Femur (tissue), 1 donor: ENCODE results near the gene ADGRB2.

Experiments
- DNase-seq: peaks from one replicate; pipeline ENCODE4 v3.0.0-alpha.2; 2017

Gene ADGRB2

GRCh38 chr1:31763671-31764311 lies 349 bp downstream of the ADGRB2 start:
- no peak for DNase-seq

GRCh38 chr1:31762726-31763670 lies 1.1 kb downstream of the ADGRB2 start:
- DNase-seq: peak; percentile 81

DNA sequence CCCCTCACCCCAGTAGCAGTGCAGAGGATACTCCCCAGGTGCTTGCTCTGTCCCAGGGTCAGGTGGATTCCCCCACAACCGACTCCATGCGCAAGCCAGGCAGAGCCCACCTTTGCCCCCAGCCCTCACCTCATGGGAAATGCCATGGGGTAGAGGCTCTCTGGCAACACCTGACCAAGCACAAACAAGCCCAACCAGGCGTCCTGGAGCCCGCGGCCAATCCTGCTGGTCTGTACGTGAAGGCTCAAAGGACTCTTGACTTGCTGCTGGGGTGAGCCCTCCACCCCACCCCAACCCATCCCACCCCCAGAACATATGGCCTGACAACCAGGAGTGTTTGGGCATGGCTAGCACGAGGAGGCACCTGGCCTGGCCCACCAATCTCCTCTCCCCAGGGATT lies 1.8 kb downstream of the ADGRB2 start:
- DNase-seq: no peak

DNA sequence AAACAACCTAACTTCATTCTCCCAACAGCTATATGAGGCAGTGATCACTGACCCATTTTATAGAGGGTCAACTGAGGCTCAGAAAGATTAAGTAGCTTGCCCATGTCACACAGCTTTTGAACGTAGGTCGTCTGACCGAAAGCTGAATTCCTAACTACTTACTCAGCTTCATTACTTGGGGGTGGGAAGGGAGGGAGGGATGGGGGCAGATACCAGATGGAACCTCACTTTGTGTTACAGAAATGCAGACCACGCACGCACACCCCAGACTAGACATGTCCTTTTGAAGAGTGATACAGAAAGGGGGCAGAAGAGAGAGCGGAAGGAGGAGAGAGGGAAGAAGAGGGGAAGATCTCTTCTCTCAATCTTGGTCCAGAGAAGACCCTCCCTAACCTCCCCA lies 2.3 kb downstream of the ADGRB2 start:
- no peak for DNase-seq

- peak; percentile 83 for DNase-seq
Measured at GRCh38 chr1:31760471-31761470, 3.4 kb downstream of the ADGRB2 start.

GRCh38 chr1:31759298-31760023 lies 4.7 kb downstream of the ADGRB2 start:
- DNase-seq: no peak

DNA sequence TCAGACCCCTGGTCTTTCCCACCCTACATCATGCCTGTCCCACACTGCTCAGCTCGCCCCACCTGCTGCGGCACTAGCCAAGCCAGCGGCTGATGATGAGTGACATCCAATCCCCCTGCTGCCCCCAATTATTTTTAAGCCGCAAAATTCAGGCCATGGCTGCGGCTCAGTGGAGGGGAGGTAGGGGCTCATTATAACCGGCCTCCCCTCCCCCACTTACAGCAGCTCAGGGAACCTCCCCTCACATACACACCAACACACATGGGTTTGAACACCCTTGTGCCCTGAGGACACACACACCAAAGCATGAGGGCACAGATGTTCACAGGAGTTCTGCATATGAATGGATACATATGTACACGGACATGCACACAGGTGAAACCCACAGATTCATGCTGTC lies 5.3 kb downstream of the ADGRB2 start:
- DNase-seq: no peak

DNA sequence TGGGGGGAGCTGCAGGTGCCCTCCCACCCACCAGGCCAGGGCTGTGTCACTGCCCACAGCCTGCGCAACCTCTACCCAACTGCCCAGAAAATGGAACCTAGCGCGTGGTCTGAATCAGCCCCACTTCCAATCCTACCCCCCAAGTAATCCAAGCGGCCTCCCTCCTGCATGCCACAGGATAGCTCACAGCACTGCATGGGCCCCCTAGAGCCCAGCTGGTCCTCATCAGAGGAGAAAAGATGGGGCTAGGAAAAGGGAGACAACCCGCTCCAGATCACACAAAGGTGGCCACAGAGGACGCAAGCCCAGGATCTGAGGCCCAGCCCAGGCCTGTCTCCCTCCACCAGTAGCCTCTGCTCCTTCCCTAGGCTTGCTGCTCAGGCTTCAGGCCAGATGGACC lies 6.2 kb downstream of the ADGRB2 start:
- no peak for DNase-seq

- DNase-seq: no peak
Measured at GRCh38 chr1:31757204-31757679, 6.9 kb downstream of the ADGRB2 start.

- no peak for DNase-seq
Measured at GRCh38 chr1:31756578-31756977, 7.6 kb downstream of the ADGRB2 start.

DNA sequence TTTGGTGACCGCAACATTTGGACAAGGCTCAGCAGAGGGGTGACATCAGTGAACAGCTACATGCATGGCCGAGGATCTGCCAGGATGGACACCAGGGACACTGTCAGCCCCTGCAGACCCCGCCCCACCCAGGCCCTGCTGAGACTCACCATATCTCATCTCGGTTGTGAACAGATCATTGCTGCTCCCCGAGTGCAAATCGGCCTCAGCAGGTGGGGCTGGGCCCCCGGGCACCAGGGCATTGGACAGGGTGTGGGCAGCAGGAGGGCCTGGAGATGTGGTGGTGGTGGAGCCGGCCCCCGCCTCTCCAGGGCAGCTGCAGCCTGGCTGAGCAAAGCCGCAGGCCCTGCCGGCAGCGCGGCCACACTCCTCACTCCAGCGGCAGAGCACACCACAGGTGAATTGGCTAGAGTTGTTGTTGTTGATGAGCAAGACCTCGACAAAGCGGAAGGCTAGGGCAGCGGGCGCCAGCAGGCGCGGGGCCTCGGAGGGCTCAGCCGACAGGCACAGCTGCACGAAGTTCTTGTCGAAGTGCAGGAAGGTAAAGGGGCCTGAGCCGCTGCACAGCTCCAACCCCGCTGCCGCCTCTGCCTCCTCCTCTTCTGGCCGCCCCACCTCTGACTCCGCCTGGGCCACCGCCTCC lies 8.2 kb downstream of the ADGRB2 start:
- DNase-seq: no peak

DNA sequence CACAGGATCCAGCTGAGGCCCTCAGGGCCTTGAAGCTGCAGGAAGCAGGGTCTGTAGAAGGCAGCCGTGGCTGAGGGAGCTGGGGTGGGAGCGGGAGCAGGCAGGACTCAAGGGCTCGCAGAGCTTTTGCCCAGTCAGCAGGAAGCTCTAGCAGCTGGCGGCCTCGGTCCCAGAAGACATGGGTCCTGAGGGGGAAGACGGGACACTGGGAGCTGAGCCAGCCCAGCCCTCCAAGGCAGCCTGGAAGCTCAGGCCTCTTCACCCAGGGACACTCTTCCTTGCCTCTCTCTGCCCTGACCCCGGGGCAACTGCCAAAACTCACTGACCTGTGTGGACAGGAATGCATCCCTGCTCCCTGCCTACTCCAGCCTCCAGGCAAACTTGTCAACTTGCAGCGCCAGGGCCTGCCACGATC lies 8.9 kb downstream of the ADGRB2 start:
- DNase-seq: peak; percentile 39

DNA sequence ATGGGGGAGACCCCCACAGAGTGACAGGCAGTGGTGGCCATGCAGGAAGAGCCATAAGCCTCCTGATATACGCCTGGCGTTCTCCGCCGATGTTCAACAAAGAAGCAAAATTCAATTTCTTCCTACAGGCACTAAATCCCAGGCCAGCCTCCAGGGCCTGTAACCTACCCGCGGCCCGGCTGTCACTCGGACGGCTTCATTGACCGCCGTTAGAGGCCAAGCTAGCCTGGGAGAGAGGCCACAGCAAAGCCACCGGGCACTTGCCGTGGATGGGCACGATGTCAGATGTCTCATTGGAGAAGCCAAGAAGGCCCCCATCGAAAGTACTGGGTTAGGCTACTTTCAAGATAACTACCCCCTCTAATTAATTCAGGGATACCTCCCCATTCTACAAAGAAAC lies 9.7 kb downstream of the ADGRB2 start:
- no peak for DNase-seq

DNA sequence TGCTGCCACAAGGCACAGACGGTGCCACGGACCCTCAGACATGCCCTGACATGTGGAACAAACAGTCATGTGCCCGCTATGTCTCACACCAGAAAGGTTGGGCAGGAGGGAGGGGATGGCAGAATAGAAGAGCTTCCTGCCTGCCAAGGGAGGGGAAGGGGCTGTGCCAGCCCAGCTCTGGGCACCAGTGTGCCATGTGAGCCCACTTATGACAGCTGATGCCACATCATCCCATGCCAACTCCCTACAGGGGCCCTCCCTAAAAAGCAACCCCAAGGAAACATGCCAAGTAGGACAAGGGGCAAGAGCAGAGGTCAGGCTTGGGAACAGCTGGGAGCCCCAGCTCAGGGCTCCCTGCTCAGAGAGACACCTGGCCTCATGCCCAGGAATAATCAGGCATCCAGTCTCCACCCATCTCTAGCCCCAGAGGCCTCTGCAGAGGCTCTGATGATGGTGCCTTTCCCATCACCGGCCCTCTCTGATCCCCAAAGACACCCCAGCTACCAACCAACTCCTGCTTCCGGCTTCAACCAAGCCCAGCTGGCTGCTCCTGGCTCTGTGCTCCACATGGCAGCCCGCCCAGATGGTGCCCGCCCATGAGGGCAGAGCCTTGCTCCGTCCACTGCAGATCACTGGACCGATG lies 10.3 kb downstream of the ADGRB2 start:
- peak; percentile 85 for DNase-seq

- DNase-seq: peak; percentile 42
Measured at GRCh38 chr1:31752952-31753475, 11.1 kb downstream of the ADGRB2 start.

DNA sequence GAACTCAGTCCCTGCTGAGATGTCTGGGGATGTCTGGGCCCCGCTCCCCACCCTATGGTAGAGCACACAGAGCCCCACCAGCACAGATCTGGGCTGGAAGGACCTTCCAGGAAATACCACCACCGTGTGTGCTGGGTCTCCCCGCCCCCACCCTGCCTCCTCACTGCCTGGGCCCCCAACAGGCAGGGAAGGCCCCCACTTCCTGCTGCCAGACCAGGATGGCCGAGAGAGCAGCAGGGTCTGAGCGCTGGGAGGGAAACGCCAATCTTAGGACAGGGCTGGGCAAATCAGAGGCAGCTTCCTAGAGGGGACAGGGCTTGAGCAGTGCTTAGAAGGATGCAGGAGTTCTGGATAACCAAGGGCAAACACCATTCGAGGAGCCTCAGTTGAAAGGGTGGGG lies 11.9 kb downstream of the ADGRB2 start:
- DNase-seq: no peak

DNA sequence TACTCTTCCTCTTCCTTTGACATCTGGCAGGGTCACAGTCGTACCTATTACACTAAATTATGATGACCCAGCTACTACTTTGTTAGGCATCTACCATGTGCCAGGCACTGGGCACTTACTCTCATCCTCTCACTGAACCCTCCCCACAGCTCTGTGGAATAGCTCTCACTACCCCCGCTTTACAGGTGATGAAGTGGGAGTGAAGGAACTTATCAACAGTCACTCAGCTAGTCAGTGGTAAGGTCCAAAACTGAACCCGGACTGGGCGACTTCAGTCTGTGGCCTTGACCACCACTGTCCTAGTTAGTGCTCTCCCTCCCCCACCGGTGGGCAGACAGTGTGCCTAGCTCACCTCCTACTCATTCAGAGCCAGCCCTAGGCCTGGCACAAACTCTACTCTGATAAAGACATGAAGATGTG lies 12.3 kb downstream of the ADGRB2 start:
- no peak for DNase-seq

GRCh38 chr1:31750858-31751510 lies 13.2 kb downstream of the ADGRB2 start:
- no peak for DNase-seq

DNA sequence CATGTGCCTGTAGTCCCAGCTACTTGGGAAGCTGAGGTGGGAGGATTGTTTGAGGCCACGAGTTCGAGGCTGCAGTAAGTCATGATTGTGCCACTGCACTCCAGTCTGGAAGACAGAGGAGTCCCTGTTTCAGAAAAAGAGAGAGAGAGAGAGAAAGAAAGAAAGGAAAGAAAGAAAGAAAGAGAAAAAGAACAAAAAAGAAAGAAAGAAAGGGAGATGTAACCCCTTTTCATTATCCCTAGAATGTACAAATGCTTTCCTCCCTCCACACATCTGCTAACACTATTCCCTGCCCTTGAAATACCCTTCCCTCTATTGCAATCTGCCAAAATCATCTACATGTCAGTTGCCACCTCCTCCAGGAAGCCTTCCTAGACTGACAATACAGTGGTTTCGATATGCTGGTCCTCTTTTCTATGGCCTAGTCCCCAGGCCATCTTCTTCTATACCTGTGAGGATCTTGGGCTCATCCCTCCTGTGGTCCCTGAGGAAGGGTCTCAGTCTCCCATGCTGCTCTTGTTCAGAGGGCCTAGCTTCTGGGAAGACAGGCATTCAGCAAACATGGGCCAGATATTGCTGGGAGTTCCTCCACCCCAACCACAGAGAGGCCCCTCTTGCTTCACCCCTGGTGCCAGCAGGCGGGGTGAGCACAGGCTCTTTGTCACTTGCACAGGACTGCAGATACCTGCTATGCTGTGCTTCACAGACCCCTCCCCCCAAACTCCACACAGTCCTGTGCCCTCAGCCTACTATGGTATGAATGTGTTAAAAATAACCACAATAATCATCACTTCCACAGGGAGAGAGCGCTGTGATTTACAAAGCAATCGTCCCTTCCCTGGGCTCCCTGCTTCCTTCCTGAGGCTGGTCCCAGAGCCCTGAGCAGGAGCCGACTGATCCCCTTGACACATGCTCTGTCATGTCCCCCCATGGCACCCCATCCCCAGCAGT lies 14.1 kb downstream of the ADGRB2 start:
- DNase-seq: no peak
